Stimulated activated CD4-positive, alpha-beta T cell treated with anti-CD3 and anti-CD28 coated beads, Interleukin-4, amount 100 ng/mL, for 1 hour (primary cell): Measurements from ENCODE around the gene BORCS8.

Experiments
- DNase-seq: peaks from one replicate; pipeline ENCODE4 v3.0.0-alpha.2; 2020

BORCS8 gene

DNA sequence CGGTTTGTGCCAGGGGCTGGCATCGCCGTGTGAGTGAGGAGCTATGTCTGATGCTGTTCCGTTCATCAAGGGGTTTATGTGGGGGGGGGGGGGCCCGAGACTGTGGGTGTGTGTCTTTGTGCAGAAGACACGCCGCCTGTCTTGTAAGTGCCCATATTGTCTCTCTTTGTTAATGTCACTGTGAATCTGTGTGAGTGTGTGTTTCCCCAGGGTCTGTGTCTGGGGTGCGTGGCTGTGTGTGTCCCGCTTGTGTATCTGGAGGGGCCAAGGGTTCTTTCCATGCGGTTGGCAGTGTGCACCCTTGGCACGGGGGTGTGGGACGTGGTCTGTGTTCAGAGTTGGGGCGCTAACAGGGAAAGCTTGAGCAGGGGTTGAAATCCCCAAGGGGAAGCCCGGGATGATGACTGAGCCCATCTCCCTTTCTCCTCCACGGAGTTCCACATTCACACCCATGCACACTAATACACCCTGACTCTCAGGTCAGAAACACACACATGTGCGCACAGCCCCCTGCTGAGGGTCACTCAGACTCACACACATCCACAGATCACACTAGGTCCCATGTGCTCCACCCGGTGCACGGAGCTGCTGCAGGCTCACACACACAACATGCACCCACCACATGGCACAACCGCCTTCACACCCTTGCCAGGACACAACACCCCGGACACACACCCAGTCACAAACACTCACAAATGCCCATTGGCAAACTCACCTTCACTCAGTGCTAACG lies 21.6 kb upstream of the BORCS8 start:
- no peak for DNase-seq

DNA sequence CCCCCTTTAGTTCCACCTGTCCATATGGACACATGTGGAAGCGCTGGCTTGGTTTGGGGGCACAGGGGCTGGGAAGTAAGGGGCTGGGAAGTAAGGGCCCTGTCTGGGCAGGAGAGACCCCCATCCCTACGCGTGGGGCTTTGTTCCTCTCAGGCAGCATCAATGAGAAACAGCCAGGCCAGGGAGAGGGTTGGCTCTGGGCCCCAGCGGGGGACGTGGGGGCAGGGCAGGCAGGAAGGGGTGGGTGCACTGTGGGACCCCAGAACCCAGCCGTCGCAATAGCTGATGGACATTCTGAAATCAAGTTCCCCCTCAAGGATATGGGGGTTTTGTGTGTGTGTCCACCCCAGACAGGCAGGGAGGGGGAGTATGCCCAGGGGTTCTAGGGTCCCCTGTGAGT lies 21.0 kb upstream of the BORCS8 start:
- DNase-seq, result no peak

DNA sequence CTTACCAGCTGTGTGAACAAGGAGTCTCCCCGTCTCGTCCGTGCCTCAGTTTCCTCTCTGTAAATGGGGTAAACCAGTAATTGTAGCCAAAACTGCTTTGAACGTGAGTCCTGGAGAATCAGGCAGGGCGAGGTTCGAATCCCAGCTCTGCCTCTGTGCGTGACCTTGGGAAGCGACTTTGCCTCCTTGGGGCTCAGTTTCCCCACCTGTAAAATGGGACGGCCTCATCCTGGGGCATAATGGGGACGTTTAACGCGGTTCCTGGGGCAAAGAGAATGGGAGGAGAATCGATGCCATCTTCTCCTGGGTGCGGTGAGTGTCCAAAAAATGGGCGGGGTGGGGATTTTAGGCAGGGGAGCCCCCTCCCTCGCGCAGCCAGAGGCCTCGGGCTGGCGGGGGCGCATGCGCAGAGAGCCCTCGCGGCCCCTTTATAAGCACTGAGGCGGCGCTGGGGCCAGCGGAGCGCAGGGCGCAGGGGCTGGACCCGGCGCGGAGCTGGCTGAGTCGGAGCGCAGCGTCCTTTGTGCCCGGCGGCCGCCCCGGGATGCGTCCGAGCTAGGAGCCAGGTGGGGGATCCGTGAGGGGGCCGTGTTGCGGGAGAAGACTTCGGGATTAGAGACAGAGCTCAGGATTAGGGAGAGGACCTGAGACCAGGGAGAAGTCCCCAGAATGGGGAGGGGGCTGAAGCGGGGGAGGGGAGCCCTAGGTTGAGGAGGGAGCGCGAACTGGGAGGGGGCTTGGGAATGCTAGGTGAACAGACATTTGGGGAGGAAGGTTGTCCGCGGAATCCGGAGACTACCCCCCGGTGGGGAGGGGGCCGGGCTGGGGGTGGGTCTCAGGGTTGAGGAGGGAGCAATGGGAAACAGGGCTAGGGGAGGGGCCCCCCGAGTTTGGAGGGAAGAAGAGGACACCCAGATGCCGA lies 19.8 kb upstream of the BORCS8 start, which contains the start of gene NCAN:
Gene NCAN (plus strand): TSS at position 460 of the 922 bp plus-strand sequence. CDS start 4,996 bp downstream, outside the sequence.
- no peak for DNase-seq

DNA sequence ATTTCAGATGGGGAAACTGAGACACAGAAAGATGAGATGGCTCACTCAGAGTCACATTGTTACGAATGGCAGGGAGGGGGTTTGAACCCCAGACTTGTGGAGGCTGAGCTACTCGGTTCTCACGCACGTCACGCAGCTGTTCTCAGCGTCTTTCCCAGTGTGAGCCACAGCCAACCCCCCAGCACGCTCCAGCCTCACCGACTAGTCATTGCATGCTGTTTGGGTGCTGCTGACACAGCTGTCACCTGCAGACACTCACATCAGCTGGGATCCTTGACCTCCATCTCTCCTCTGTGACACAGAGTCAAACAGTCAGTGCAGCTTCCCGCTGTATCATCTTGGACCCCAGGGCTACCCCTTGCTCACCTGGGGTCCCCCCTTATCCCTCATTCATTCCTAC lies 17.4 kb upstream of the BORCS8 start:
- DNase-seq, result no peak

DNA sequence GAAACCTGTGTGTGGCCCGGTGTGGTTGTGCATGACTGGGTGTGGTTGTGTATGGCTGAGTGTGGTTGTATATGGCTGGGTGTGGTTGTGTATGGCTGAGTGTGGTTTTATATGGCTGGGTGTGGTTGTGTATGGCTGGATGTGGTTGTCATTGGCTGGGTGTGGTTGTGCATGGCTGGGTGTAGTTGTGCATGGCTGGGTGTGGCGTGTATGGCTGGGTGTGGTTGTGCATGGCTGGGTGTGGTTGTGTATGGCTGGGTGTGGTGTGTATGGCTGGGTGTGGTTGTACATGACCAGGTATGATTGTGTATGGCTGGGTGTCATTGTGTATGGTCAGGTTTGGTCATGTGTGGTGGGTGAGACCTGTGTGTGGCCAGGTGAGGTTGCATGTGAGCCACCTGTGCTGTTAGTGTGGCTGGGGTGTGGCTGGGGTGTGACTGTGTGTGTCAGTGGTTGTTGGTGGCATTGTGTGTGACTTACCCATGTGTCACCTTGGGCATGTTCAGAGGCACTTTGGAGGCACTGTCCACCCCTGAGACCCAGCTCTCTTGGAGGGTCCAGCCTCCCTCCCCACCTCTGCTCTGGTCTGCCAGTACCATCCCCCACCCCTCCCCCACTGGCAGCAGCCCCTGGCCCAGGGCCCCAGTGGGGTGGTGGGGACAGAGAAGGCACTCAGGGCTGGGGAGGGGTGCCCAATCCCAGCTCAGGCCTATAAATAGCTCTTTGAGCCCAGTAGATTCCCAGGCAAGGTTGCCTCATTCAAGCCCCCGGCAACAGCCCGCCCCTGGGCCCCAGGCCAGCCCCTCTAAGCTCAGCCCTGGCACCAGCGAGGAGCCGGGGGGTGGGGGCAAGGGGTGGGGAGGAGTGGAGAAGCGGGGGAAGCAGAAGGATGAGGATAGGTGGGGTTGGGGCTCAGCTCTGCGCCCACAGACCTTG lies 16.0 kb upstream of the BORCS8 start:
- DNase-seq, result no peak

DNA sequence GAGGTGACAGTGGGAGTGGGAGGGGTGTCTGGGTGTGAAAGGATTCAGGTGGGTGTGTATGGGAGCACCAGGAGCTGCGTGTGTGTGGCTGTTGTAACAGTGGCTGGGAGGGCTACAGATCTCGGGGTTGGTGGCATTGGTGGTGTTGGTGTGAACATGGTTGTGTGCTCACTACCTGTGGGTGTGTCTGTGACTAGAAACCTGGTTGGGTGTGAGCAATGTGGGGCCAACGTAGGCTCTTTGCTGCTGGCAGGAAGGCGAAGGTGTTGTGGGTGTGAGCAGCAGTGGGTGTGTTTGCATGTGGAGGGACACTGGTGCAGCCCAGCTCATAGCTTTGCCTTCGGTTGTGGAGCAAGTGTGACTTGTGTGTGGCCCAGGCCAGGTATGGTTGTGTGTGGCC lies 15.0 kb upstream of the BORCS8 start:
- no peak for DNase-seq

GRCh38 chr19:19205416-19206410 lies 13.8 kb upstream of the BORCS8 start:
- DNase-seq, result no peak

- no peak for DNase-seq
Measured at GRCh38 chr19:19204181-19204580, 12.2 kb upstream of the BORCS8 start.

- peak; percentile 95 for DNase-seq
Measured at GRCh38 chr19:19203012-19203856, 11.3 kb upstream of the BORCS8 start, which contains the start of gene NR2C2AP. NR2C2AP (minus strand) TSS chr19:19203414; CDS start chr19:19203060, 354 bp downstream.

DNA sequence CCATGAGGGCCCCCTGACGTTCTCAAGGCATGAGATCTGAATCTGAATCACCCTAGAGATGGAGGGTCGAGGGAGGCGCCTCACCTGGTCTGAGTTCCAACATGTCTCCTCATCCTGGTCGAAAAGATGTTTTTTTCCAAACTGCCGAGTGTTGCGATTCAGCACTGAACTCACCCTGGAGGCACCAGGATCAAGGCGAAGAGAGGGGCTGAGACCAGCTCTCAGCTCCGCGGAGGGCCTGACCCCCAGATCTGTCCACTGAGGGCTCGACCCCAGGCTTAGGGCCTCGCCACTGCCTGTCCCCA lies 10.7 kb upstream of the BORCS8 start:
- no peak for DNase-seq

GRCh38 chr19:19201697-19202630 lies 10.0 kb upstream of the BORCS8 start:
- no peak for DNase-seq

GRCh38 chr19:19193926-19194325 lies 2.0 kb upstream of the BORCS8 start:
- no peak for DNase-seq

DNA sequence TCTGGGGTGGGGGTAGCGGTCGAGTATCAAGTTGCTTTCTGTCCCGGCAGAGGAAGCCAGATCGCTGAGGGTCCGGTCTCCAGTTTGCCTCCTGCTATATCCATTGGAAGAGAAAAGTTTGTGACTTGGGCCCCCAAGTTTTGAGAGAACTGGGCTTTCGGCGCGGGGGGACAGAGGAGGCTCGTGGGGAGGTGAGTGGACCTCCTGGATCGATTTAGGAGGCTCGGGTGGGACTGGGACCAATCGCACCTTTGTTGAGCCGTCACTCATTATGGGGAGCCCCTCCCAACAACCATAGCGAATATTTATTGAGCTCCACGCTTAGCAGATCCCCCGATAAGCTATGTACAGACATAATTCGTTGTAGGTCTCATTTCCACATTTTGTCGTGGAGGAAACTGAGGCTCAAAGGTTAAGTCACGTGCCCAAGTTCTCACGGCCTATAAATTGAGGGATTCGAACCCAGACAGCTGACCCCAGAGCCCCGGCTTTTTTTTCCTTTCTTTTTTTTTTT lies 1.0 kb upstream of the BORCS8 start:
- no peak for DNase-seq

GRCh38 chr19:19191768-19192077 lies 229 bp downstream of the BORCS8 start:
- no peak for DNase-seq

- DNase-seq, result no peak
Measured at GRCh38 chr19:19186742-19187141, 5.2 kb downstream of the BORCS8 start.

- peak; percentile 56 for DNase-seq
Measured at GRCh38 chr19:19185853-19186740, 5.9 kb downstream of the BORCS8 start.

GRCh38 chr19:19181488-19181998 lies 10.4 kb downstream of the BORCS8 start:
- no peak for DNase-seq
